Fibroblast of skin of right quadriceps (primary cell): Measurements from ENCODE around the gene VWA1.
"Not testable (repeated sequence)": the region's sequence is repeated elsewhere in the genome, so short reads cannot be mapped to it uniquely, and the experiment has no call there.

Experiments
- DNase-seq: peaks from one replicate; pipeline ENCODE4 v3.0.0-alpha.2; 2013

VWA1 gene

DNA sequence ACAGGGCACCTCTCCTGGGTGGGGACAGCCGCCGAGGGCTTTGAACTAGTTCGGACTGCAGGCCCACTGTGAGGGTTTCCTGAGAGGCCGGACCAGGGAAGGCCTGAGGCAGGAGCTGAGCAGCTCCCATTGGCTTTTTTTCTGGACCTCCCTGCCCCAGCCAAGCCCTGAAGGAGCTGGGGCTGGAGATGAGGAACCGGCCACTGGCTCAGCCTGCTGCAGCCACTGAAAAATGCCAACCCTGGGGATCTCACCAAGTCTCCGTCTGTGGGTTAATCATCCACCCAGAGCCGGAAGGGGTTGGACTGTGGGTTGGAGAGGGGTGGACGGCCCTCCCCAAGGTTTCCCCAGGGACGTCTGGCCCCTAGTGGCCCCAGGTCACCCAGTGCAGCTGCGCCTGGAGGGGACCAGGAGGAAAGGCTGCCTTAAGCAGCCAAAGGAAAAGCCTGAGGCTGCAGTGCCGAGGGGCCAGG is 2.5 kb downstream of the VWA1 start:
- no peak for DNase-seq

DNA sequence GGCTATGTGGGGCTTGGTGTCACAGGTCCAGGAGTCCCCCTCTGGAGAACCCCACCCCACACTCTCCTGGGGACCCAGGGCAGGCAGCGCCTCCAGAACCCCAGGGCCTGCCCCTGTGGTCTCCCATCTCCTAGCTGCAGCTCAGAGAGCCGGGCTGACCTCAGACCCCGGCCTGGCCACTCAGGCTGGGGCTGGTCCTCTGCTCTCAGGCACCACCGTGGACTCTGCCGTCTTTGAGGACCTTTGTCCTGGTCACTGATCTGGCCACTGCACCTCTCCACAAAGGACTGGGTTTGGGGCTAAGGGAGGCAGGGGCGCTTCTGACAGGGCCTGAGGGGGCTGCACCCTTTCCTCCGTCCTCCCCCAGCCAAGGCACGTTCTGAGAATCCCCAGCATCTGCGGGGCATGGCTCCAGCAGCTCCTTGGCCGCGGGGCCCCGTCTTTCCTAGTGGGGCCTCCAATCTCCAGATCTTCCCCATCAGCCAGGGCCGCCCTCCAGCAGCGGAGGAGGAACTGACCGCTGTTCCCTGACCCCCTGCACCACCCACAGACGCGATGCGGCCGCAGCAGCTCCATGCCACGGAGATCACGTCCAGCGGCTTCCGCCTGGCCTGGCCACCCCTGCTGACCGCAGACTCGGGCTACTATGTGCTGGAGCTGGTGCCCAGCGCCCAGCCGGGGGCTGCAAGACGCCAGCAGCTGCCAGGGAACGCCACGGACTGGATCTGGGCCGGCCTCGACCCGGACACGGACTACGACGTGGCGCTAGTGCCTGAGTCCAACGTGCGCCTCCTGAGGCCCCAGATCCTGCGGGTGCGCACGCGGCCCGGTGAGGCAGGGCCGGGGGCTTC is 3.3 kb downstream of the VWA1 start:
- no peak for DNase-seq

DNA sequence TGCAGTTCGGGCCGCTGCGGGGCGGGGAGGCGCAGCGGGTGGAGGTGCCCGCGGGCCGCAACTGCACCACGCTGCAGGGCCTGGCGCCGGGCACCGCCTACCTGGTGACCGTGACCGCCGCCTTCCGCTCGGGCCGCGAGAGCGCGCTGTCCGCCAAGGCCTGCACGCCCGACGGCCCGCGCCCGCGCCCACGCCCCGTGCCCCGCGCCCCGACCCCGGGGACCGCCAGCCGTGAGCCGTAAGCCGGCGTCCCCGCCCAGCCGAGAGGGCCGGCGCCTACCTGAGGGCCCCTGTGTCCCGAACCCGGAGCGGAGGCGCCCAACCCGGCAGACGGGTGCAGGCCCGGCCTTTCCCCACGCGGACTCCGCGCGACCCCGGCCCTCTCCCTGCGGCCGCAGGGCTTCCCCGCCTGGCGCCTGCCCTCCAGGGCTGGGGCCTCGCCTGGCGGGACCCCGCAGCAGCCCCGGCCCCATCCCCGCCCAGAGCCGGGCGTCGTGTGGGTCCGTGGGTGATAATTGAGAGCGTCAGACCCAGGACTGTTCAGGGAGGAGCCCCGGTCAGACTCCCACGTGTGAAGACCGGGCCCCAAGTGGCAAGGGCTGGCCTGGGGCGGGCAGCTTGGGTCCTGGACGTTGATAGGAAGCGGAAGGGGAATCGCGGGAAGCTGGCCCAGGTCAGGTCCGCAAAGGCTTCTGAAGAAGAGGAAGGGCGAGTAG is 4.2 kb downstream of the VWA1 start:
- no peak for DNase-seq

DNA sequence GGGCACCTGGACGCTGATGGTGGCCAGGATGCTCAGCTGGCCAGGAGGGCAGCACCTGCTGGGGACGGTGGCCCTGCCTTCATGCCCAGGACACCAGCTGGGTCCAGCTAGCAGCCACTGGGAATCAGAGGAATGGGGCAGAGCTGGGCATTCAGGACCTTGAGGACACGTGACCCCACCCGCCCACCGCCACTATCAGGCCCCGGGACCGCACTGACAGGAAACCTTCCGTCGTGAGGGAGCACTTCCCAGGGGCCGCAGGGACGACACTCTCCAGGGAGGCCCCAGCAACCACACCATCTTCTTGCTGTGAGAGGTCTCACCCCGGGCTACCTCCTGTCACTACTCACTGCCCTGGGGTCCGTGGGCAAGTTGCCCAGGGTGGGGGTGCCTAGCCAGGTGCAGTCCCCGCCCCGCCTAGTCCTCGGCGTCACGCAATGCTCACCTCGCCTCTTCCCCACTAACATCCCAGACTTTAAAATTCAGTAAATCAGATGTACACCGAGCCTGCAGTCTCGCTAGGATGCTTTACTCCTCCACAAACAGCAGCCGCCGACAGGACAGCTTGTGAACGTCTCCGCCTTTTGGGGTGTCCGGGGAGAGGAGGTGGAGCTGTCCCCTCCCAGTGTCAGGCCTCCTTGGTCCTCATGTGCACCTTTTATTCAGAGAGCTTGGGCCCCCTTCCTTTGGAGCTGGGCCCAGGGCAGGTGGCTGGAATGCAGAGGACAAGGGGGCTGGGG is 4.9 kb downstream of the VWA1 start:
- no peak for DNase-seq

GRCh38 chr1:1441002-1441888 is 5.8 kb downstream of the VWA1 start:
- no peak for DNase-seq

GRCh38 chr1:1442069-1442770 is 6.7 kb downstream of the VWA1 start:
- DNase-seq: no peak

DNA sequence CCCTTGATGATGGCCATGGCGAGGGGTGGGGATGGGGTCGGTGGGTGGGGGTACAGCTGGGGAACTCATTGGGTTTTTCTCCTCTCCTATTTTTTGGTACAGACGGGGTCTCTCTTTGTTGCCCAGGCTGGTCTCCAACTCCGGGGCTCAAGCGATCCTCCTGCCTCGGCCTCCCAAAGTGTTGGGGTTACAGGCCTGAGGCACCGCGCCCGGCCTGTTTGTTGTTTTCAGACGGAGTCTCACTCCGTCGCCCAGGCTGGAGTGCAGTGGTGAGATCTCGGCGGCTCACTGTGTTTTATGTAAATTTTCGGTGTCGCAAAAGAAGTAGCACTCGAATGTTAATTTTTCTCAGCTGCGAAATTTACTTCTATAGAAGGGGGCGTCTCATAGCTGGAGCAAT is 11.1 kb downstream of the VWA1 start:
- not testable (repeated sequence) for DNase-seq

- no peak for DNase-seq
Measured at GRCh38 chr1:1449099-1449739, 13.7 kb downstream of the VWA1 start, which contains the start of gene ATAD3C. TSS of gene ATAD3C (plus strand) at chr1:1449689. CDS start at chr1:1450684, 995 bp downstream.

- not testable (repeated sequence) for DNase-seq
Measured at GRCh38 chr1:1450616-1451015, 15.1 kb downstream of the VWA1 start.

GRCh38 chr1:1451696-1452364 is 16.3 kb downstream of the VWA1 start:
- no peak for DNase-seq

- DNase-seq: not testable (repeated sequence)
Measured at GRCh38 chr1:1452365-1452739, 16.9 kb downstream of the VWA1 start.

DNA sequence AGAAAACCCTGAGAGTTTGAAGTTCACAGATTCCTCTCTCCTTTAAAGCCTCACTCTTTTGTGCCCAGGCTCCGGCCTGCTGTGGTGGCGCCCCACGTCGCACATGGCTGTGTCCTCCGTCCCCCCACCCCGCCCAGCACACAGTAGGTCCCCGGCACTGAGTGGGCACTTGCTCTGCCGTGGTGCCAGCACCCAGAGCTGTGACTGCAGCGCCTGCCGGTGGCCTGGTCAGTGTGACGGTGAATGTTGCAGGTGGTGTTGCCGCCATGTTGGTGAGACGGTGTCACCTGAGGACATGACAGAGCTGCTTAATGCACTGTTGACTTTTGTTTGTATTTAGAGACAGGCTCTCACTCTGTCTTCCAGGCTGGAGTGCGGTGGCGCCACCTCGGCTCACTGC is 17.4 kb downstream of the VWA1 start:
- no peak for DNase-seq

DNA sequence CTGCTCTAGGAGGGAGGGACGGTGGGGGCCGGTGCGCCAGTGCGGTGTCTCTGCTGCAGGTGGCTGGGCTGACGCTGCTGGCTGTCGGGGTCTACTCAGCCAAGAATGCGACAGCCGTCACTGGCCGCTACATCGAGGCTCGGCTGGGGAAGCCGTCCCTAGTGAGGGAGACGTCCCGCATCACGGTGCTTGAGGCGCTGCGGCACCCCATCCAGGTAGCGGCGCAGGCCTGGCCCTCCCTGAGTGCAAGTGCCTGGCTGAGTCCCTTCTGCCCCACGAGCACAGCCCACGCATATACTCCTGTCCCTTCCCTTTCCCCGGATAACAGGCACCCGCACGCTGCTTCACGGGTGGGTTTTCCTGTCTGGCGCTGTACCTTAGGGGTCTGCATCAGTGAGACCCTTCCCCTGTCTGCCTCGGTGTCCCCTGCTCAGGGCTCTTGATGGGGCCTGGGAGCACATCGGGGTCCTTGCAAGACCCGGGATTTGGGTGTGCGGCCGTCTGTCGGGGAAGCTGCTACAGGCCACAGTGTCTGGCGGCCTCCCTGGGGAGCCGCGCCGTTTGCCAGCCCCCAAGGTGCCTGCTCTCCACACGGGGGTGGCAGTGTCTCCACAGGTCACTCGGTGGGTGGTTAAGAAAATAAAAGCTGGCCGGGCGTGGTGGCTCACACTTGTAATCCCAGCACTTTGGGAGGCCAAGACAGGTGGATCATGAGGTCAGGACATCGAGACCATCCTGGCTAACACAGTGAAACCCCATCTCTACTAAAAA is 19.0 kb downstream of the VWA1 start:
- DNase-seq: not testable (repeated sequence)

DNA sequence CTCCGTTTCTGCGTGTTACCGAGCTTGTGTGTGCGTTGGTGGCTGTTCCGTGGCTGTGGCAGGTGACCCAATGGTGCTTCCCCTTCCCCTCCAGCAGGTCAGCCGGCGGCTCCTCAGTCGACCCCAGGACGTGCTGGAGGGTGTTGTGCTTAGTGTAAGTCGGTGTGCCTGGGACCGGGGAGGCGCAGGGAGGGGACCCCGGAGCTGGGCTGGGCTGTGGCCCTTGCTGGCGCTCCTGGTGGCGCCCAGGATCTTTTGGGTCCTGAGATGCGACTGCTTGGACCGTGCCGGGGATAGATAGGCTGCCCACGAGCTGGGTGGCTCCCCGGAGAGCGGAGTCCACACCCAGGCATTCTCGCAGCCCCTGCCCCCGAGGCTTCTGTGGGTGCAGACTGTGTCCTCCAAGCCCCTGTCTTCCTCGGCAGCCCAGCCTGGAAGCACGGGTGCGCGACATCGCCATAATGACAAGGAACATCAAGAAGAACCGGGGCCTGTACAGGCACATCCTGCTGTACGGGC is 19.9 kb downstream of the VWA1 start:
- no peak for DNase-seq

DNA sequence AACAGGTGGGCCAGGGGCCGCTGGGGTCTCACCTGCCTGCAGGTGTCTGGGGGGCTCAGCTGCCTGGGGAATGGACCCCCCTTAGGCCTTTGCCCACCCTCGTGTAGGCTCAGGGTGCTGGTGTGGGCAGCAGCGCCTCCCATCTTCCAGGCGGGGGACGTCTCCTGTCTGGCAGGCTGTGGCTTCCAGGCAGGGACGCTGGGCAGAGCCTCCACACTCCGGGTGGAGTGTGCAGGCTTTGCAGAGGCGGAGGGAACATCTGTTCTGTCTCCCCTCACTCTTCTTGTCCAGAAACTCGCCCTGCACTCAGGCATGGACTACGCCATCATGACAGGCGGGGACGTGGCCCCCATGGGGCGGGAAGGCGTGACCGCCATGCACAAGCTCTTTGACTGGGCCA is 20.4 kb downstream of the VWA1 start:
- DNase-seq: not testable (repeated sequence)

- not testable (repeated sequence) for DNase-seq
Measured at GRCh38 chr1:1456683-1457255, 21.3 kb downstream of the VWA1 start.

GRCh38 chr1:1459156-1459555 is 23.7 kb downstream of the VWA1 start:
- not testable (repeated sequence) for DNase-seq

GRCh38 chr1:1459711-1460110 is 24.2 kb downstream of the VWA1 start:
- not testable (repeated sequence) for DNase-seq

GRCh38 chr1:1460540-1461130 is 25.1 kb downstream of the VWA1 start:
- DNase-seq: no peak
